GM19025 (cell line): ENCODE measurements around the gene TIMP2.
"Not testable (repeated sequence)": the region's sequence is repeated elsewhere in the genome, so short reads cannot be mapped to it uniquely, and the experiment has no call there.

Experiments
- ATAC-seq: cut with Tn5 transposase; IDR thresholded peaks from one replicate; pipeline ENCODE4 v1.9.1; 2021; ENCODE audit warnings: mild to moderate bottlenecking, low read depth, moderate library complexity; ENCODE audit not compliant: unreplicated experiment

The TIMP2 gene

DNA sequence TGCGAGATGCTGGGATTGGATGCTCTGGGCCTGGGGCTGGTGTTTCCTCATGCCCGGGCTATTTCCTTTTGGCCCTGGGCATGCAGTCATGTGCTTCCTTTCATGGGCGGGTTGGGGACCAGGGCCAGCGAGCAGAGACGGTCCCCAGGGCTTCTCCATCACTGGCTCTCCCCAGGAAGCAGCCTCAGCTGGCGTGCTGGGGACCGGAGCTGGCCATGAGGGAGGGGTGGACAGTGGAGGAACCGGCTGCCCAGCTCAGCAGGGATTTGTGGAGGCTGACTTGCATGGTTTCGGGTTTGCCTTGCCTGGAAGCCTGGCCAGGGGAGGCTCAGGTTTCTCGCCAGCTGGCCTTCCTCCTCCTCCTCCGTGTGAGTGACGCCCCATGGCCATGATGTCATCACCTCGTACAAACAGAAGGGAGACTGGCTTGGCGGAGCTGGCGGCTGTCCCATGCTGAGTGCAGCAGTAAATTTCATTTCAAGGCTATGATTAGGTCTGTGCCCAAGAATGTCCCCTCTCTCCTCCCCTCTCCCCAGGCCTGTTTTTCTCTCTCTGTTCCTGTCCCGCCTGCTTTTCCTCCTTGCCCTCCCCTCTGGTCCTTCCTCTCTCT lies 8.9 kb upstream of the TIMP2 start:
- ATAC-seq: no peak

DNA sequence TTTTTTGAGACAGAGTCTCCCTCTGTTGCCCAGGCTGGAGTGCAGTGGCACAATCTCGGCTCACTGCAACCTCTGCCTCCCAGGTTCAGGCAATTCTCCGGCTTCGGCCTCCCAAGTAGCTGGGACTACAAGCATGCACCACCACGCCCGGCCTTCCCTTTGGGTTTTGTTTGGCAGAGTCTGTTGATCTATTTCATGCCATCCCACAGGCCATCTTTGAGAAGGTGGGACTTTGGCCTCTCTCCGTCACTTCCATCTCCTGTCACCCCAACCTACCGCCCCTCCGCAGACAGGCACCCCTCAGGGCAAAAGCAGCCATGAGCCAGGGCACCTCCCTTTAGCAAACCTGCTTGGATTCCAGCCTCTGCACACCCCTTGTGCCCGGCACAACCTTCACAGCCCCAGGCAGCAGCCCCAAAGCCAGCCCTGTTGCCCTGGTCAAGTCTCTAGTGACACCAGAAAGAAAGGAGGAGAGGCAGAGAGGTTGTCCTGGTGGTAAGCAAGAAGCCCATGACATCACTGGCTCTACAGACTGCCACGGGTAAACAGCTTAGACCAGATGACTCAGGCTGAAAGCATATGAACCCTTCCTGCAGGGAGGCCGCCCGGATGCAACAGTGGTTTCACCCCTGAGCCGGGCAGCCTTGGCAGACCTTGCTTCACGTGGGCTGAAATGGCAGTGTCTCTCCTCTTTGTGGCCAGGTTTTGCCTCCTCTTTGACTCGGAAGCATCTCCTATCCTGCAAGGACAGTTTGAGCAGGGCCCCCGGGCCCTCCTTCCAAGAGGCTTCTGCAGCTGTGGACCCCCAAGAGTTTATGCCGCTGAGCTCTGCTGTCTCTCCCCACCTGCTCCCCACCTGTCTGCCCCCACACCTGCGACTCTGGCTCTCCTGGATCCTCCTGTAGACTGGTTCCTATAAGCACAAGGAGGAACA lies 8.1 kb upstream of the TIMP2 start:
- no peak for ATAC-seq

DNA sequence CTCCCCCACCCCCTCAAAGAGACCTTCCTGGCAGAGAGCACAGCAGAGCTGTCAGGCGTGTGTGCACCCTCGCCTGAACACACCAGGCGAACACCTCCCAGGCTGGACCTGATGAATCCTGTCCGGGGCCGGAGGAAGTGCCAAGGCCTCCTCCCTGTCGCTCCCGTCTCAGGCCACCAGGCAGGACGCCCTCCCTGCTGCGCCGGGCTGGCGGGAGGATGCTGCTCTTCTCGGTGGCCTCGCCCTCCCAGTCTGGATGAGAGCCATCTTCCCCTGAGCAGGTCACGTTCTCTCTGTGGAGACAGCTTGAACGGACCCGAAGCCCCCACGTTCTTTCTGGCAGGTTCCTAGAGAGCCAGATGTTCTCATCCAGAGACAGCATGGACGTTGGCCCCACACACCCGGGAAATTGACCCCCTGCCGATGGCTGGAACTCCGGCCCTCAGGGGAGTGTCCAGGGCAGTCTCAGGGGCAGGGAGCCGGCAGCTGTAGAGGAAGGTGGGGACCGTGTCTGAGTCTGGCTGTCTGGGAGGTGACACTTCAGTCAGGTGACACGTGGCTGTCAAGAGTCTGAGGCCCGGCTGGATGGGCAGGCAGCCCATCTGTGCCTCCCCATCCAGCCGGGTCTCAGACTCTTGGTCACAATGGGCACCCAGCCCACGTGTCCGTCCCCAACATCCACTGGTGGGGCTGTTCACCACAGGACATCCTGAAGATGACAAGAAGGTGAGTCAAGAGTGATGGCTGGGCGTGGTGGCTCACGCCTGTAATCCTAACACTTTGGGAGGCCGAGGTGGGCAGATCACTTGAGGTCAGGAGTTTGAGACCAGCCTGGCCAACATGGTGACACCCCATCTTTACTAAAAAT lies 5.0 kb upstream of the TIMP2 start:
- no peak for ATAC-seq

DNA sequence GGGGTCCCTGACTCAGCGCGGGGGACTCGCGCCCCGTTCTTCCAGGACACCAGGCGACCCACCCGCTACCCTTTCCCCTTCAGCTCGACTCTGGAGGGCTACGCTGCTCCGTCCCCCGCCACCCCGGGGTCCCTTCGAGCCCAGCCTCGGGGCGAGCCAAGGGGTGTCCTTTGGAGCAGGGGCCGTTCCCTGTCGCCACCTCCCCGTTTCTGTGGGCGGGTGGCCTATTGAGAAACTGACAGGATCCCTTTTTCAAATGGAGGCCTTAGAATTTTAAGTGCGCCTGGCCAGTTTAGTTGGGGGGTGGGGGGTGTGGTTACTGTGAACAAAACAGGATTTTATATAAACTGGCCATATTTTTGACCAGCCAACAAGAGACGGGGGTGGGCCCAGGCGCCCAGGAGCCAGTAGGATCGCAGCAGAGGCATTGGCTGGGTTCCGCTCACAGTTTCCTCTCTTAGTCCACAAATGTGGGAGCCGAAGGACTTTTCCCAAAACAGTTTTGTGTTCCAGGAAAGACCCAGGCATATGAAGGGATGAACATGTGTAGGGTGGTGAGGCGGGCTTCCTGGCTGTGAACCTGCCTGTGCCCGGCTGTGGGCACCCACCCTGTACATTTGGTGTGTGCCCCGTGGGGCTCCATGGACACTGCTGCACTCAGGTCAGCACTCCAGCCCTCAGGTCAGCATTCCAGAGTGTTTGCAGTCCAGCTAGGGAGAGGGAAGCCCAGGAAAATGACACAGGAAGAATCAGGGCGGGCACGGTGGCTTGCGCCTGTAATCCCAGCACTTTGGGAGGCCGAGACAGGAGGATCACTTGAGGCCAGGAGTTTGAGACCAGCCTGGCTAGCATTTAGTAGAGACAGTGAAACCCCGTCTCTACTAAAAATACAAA lies 722 bp upstream of the TIMP2 start:
- no peak for ATAC-seq

DNA sequence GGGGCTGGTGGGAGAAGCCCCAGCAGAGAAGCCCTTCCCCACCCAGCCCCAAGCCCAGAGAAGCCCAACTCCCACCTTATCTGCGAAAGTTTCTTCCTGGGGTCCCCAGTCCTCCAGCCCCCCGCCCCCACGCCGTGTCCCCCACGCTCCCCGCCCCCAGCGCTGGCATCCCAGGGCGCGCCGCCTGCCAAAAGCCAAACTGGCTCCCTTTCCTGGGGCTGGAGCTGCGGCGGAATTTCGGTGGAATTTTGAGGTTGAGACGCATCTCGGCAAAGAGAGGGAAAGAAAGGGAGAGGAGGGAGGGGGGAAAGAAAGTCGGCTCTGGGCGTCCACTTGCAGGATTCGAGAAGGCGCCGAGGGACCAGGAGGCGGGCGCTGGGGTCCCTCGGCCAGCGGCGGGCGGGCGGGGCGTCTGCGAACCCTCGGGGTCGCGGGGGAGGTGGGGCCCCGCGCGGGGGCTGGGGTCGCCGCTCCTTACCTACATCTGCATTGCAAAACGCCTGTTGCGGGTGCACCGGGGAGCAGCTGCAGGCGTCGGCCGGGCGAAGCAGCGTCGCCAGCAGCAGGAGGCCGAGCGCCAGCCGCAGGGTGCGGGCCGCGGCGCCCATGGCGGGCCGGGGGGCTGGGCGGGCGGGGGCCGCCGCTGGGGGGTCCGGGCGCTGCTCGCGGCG lies 571 bp downstream of the TIMP2 start:
- ATAC-seq: no peak

DNA sequence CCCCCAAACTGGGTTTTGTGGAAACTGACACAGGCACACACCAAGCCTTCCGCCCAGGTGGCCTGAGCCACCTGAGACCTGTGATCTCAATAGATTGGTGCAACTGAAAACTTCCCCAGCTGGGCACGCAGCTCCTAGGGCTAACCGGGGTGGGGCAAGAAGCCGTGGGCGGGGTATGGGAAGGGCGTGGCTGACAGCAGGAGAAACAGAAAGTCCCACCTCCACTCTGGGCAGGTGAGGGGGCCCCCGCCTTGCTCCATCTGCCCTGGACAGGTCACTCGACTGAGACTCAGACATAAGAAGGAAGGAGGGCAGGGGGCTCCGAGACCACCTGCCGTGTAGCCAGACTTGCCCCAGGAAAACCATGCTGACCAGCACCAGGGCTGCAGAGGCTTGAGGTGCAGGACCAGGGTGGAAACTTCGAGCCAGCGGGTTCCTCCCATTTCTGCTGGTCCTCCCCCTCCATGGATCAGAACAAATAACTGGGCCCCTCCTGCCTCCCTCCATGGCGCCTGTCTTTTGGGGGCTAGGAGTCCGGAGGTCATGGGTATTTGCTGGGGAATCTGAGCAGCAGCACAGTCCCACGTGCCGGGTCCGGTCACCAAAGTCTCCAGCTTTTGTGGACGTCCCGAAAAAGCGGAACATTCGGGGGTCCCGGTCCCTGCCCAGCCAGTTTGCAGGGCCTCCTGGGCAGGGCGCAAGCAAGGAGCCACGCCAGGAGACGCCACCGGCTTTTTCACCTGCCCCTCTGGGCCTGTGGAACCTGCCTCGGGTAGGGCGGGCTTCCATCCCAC lies 1.3 kb downstream of the TIMP2 start:
- no peak for ATAC-seq

DNA sequence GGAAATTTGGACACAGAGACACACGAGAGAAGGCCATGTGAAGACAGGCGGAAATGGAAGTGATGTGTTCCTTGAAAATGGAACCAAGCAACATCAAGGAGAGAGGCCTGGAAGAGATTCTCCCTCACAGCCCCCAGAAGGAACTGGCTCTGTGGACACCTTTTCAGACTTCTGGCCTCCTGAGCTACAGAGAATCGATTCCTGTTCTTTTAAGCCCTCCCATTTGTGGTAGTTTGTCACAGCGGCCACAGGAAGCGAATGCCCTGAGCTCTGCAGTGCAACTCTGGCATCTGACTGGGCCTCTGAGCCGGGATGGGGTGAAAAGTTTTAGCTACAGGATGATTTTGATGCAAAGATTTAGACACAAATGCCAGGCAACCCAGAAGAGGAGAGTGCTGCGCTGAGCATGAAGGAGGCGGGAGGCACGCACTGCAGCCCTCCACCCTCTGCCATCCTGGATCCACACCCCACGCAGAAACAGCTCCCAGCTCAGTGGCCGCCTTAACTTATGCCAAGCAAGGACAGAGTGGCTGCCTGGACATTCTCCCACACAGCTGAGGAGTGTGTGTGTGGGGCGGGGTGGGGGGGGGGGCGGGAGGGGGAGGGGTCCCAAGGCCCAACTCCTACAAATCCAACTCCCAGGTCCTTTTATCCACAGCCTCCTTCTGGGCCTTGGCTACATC lies 2.2 kb downstream of the TIMP2 start:
- ATAC-seq: no peak

DNA sequence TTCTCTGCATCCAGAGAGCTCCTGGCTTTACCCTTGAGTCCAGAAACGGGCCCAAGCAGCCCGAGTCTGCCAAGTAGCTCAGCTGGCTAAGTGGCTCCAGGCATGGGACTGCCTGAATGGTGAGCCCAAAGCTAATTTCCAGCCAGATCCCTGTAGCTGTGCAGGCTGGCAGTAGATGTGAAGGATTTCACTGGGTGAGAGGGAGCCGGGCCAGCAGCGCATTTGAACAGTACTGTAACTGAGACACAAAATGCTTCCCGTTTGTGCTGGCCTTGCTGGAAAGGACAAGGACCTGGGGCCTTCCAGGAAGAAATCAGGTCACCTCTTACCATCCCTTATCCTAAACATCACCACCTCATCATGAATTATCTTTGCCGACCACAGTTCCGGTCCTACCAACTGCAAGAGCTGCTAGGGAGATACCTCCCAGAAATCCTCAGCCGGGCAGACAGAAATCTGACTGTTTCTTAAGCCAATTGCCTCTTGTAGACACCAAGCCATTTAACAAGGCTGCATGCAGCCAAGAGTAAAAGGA lies 3.7 kb downstream of the TIMP2 start:
- no peak for ATAC-seq

DNA sequence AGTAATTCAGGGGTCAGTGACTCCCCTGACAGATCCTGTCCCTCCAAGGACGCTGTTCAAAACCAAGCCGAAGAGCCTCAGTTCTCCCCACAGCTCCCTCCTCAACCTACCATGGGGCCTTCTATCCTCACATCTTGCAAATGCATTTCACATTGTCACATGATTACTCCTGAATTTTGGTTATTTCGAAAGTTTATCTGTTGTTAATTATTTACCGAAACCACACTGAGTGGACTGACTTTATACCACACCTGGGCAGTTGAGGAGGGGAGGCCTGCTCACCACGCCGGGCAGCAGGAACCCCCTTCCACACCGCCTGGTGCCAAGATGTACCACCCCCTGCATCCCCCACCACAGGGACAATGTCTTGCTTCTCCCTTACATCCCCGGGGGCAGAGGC lies 4.7 kb downstream of the TIMP2 start:
- ATAC-seq: no peak

DNA sequence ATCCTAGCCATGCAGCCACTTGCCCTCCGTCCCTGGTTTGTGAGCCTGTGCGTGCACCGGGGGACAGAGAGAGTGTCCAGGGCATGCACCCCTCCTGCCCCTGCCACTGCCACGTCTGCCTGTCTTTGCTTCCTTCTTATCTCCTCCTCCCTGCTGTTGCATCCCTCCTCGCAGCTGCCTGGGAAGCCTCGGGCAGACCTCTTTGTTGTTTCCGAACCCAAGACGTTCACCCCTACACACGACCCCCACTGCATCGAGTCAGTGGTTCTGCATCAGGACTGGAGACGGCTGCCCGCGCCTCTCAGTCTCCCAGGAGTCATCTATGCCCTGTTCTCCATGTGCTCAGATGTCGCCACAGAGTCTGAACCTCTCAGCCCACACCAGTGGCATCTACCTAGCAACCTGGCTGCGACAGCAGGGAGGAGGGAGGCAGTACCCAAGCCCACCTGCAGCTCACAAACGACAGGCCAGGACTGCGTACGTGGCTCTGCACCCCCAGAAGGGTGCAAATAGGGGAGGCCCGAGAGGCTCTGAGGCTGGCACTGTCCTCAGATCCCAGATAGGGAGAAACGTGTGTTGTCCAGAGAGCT lies 5.2 kb downstream of the TIMP2 start:
- ATAC-seq: no peak

DNA sequence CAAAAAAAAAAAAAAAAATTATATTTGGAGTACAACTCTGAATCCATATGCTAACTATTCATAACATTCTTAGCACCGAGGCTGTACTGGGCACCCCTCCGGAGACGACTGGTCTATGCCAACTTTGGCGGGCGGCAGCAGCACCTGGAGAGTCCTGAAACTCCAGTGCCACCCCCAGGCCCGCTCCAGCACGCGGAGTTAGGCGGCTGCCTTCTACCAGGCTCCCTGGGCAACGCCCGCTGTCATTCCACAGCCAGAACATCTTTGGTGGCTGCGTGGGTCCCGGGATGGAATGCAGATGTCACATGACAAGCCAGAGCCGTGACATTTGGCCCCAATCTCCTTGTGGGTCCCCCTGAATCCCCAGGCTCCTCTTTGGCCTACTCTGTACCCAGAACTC lies 6.2 kb downstream of the TIMP2 start:
- no peak for ATAC-seq

DNA sequence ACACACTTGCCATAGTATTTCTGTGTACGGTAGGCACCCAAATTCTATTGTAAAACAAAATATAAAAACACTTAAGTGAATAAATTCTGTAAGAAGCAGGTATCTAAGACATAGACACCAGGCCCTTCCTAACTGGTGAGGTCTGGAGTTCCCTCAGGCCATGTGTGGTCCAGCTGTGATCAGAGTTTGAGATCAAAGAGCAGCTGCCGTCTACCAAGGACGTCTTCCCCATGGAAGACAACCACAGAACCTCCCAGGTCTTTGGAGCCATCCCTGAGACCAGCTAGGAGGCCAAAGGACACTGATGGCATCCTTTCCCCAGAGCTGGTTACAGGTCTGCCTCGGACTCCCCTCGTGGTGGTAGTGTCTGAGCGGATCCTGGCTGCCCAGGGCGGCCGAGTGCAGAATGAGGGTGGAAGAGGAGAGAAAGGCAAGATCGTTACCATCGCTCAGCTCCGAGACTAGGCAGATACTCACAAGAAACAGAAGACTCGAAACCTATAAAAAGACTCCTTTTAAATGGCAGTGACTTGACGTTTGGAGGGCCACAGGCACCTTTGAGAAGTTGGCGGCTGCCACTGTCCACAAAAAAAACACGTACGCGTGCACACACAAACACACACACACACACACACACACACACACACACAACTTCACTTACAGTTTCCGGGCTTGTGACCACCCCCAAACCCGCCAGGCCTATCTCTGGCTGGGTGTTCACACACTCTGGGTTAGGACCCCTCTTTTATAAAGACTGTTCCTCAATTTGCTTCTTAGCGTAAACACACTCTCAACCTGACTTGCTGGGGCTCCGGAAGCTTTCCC lies 7.5 kb downstream of the TIMP2 start:
- ATAC-seq: no peak

DNA sequence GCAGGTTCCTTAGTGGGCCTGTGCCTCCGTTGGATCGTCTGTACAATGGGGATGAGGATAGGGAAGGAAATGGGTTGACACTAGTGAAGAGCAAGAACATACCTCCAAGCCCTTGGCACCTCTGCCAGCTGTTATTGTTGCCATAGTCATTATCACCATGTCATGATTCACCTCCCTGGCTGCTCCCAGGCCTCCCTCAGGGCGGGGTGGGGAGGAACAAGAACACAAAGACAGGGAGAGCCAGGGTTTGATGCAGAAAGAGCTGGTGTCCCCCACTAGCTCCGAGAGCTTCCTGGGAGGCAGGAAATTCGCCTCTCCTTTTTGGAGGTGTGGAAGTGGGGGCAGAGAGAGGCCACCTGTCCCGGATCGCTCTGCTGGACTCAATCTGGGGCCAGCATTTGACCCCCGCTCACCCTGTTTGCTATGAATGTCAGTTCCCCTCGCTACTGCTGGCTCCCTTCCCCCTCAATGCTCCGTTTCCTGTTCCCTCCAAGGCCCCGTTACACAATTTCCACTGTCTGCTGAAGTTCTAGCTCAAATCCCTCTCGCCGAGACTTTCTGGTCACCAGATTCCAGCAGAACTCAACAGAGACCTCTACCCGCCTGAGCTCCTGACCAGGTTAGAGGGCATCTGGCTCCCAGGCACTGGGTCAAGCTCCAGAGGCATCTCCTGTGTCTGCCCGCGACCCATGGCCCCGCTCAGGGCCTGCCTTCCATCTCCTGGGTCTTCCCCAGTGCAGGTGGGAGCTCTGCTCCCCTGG lies 9.1 kb downstream of the TIMP2 start:
- ATAC-seq: no peak

DNA sequence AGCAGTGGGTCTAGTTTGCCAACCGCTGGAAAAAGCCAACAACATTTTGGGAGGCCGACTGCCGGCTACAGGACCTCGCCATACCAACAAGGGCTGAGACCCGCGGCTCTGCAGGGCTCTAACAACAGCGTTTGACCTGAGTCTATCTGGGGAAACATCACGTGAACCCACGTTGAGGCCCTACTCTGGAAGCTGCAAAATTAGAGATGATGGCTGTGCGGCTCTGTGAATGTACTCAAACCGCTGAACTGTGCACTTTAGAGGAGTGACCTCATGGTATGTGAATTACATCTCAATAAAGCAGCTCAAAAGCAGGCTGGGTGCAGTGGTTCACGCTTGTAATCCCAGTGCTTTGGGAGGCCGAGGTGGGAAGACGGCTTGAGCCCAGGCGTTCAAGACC lies 12.1 kb downstream of the TIMP2 start:
- no peak for ATAC-seq

DNA sequence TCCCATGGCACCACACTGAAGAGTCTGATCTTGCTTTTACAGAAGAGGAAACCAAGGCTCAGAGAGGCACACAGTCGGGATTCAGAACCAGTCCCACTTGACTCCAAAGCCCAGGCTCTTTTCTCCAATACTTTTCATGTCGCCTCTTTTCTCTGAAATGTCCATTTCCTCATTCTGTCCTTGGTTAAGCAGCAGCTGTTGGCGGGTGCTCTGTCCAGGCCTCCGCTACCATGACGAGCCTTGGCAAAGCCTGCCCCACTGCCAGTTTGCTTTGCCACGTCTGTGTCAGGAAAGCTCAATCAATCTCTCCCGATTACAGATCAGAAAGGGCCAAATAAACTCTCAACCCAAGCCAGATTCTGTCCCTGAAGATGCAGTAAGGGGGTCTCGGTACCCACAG lies 13.1 kb downstream of the TIMP2 start:
- ATAC-seq: no peak

DNA sequence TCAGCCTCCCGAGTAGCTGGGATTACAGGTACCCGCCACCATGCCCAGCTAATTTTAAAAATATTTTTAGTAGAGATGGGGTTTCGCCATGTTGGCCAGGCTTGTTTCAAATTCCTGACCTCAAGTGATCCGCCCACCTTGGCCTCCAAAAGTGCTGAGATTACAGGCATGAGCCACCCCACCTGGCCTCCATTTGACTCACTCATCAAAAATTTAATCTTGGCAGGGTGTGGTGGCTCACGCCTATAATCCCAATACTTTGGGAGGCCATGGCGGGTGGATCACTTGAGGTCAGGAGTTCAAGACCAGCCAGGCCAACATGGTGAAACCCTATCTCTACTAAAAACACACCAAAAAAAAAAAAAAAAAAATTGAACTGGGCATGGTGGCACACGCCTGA lies 13.6 kb downstream of the TIMP2 start:
- ATAC-seq: not testable (repeated sequence)
